NCI-H1048 (cell line): ENCODE data around the gene TARS2.

Experiments used
- DNase-seq: peaks from one replicate; lab custom pipeline; 2025; lab: John Stamatoyannopoulos, UW

Gene TARS2

DNA sequence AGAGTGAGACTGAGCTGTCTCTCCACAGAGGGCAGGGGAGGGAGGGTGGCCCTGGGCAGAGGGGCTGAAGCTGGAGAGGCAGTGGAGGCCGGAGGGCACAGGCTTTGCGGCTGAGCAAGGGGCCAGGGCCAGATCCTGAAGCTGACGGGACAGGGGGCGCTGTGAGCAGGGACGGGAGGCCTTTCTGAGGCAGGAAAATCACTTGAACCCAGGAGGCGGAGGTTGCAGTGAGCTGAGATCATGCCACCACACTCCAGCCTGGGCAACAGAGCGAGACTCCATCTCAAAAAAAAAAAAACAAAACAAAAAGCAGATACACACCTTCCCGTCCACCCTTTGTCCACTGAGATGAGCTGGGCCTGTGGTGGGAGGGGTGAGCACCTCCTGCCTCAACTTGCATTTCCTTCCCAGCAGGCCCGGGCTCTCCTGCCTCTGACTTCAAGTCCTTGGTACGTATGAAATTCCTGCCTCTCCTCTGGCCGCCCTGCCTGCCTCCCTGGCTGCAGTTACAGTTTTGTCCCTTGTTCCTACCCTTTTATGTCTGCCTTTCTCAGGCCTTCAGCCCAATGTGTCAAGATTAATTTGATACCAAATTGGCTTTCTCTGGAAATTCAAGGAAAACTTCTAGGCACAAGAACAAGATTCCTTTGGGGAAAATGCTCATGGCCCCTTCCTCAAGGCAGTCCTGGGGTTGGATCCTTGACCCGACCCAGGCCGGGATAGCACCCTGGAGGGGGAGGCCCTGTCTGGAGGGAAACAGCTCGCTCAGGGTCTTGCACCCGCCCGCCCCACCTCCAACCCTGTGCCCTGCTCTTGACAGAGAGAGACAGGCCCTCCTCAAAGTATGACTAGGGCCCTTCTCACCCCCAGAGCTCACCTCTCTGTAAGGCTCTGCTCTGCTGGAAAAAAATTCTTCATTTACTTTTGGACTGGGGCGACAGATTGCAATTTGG, 50.8 kb downstream of the TARS2 start:
- DNase-seq = no peak

DNA sequence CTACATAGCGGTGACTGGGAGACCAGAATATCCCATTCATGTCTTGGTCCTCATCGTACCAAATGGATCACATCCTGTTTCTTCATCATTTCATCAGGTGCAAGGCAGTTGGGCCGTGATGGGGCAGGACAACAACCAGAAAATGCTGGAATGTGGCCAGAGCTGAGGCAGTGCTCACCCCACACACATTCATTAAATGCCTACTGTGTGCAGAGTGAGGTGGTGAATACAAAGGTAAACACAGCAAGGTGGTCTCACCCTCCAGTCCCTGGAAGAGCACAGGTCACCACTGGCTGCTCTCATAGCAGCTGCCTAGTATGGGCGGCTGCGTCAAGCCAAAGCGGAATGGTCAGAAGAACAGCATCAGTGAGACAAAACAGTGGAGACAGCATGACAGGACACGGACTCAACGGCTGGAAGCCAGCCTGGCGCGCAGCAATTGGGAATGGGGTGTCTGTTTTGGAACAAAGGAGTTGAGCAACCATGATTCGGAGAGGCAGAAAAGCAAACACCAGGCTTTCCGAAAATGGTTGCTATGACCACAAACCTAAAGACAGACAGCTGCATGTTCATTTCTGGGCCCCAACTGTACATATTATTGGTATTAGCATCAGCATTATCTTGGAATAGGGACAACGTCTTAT, 56.4 kb downstream of the TARS2 start:
- no peak for DNase-seq

DNA sequence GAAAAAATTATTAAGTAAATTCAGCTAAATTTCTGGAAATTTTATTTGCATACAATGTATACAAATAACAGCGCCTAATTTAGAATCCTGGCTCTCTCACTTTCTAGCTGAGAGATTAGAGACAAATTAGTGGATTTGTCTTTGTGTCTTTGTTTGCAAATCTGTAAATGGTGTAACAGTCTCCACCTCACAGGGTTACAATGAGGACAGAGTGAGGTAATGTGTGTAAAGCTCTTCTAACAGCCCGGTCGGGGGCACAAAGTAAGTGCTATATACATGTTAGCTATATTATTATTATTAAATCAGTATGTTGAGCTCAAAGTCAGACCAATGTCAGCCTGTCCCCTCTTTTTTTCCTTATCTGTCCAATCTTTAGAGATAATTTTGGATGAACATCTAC, 57.0 kb downstream of the TARS2 start:
- DNase-seq = no peak

DNA sequence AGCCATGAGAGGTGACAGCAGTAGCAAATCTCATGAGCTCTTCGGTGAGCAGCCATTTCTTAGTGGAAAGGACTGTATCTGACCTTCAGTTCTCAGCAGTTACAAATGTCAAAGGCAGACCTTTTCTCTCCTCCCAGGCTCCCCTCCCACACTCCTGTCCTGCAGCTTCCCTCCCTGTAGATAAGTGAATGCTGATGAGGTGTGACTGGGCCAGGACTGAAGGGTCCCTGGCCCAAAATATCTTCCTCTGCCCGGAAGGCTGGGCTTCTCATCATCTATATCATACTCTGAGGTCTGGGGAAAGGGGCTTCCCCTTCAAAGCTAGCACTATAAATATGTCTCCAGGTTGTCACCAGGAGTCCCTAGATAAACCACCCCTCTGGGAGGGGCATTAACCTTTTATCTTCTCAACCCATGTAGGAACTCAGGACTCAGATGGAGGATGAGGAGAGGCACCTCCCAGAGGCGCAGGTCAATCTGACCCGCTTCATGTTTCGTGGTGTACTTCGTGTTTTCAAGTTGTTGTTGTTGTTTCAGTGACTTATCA, 58.3 kb downstream of the TARS2 start:
- no peak for DNase-seq

DNA sequence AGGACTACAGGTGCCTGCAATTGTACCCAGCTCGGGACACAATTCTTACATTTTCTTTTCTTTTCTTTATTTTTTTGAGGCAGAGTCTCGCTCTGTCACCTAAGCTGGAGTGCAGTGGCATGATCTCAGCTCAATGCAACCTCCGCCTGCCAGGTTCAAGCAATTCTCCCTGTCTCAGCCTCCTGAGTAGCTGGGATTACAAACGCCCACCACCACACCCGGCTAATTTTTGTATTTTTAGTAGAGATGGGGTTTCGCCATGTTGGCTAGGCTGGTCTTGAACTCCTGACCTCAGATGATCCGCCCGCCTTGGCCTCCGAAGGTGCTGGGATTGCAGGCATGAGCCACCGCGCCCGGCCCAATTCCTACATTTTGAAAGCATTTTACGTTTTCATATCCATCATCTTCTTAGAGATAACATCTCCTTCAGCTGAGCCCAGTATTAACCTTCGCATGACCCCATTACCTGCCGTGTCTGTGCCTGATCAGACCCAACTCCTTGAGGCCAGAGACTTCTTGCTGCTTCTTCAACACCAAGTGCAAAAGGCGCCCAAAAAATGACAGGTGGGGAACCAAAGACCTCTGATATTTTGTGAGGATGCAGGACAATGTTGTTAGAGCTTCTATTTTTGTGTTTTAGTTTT, 59.2 kb downstream of the TARS2 start:
- DNase-seq = no peak

DNA sequence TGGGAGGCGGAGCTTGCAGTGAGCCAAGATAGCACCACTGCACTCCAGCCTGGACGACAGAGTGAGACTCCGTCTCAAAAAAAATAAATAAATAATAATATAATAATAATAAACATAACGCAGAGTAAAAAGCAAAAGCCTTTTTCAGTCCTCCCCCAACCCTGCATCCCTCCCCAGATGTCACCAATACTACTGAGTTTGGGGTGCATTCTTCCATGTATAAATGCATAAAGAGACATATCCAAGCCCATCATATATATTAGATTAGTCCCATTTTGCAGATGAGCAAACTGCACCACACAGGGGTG, 61.1 kb downstream of the TARS2 start:
- no peak for DNase-seq

DNA sequence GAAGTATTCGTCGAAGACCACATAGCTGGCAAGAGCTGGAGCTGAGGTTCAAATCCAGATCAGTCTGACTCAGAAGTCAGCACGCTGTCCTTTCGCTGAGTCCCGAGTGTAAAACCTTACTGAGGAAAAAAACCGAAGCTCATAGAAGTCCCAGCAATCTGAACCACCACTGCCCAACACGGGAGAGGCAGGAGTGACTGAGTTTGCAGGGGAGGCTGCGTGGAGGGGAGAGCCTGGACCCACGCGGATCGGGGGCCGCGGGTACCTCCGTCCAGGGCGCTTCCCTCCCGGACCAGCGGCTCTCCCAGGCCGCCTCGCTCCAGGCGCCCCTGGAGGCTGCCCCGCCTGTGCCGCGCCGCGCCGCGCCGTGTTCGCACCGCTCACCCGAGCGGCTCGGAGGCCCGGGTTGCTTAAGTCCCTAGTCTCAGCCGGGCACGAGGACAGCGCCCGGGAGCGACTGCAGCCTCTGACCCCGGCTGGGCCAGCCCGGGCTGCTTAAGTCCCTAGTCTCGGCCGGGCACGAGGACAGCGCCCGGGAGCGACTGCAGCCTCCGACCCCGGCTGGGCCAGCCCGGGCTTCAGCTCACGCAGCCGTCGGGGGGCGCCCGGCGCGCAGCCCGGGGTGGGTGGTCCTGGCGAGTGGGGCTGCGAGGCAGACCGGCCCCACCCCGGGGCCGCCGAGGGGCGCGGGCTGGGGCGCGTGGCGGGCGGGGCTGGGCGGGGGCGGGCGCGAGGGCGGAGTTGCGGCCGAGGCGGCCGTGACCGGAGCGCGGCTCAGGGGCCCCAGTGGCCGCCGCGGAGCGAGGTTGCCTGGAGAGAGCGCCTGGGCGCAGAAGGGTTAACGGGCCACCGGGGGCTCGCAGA, 61.6 kb downstream of the TARS2 start, which contains the start of gene ADAMTSL4:
TSS of gene ADAMTSL4 (plus strand) at position 777 of the 864 bp plus-strand sequence. CDS start 2,881 bp downstream, outside the sequence.
- no peak for DNase-seq

DNA sequence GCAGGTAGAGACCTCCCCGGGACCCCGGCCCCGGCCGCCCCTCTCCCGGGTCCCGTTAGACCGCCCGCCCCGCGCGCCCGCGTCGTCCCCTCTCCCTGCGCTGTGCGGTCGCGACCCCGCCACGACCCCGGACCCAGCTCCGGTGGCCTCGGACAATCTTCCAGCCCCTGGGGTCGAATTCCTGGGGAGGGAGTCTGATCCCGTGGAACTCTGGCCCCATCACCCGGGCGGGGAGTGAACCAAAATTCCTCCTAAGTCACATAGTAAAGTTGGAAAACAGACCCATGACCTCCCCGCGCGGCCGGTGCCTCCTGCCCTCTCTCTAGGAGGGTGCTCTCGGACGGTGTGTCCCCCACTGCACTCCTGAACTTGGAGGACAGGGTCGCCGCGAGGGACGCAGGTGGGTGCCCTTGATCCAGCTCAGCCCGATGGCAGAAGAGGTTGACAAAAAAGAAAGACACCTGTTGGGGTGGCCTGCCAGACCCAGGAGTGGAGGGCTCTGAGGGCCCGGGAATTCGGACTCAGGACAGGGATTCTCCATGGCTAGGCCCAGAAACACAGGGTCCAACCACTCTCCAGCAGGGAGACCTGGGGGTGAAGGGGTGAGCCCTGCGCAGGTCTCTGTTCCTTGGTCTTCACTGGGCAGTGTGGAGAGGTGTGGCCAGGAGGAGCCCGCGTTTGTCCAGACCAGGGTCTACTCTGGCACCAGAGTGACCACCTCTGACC, 62.4 kb downstream of the TARS2 start:
- DNase-seq = no peak

DNA sequence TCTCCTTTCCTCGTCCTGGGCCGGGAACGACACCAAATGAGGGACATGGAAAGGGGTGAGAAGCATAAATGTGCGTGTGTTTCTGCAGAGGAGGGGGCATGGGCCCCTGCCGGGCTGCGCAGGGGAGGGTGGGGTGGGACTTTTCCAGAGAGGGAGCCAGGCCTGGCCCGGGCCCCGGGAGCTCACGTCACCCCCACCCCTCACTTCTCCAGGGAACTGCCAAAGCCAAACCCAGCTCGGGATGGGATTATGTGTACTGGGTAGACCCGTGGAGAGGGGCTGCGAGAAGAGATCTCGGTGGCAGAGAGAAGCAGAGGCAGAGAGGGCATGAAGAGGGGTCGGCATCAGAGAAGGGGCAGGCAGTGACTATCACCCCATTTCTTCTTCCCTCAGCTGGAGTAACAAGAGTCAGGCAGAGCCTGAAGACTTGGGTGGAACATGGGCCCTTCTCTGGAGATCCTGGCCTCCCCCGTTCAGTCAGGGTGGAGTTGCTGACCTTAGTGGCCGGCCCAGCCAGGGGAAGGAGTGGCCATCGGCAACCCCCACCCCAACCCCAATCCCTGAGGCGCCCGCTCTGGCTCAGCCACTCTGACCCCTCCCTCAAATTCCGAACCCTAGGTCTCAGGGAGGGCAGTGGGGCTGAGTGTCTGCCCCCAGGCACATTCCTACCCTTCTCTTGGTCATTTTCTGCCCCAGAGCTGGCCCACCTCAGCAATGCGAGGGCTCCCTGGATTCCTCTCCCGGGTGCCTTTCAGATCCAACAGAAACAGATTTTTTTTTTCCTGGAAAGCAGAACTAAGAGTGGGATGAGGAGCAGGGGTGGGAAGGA, 63.2 kb downstream of the TARS2 start:
- no peak for DNase-seq

DNA sequence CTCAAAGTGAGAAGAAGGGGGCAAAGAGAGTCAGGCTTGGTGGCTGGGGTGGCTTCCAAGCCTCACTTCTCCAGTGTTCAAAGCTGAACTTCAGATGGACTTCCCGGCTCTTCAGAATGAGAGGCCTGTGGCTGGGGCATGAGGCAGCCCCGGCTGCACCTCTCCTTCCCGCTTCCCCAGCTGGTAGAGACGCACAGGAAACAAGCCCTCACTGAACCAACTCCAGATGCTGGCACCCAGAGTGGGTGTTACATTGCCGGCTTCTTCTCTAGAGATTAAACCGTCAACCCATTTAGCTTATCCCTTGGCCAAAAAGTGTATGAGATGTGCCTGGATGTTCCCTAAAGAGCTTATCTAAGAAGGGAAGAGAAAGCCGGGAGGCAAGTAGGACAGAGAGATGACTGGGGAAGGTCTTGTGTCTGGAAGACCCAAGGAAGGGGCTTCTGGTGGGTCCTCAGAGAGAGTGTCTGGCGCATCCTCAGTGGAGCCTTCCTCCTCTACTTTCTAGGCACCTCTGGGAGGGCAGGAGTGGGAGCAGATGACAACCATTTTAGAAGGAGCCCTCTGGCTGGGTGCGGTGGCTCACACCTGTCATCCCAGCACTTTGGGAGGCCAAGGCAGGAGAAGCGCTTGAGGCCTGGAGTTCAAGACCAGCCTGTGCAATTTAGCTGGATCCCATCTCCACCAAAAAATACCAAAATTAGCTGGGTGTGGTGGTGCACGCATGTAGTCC, 64.0 kb downstream of the TARS2 start:
- DNase-seq = no peak

DNA sequence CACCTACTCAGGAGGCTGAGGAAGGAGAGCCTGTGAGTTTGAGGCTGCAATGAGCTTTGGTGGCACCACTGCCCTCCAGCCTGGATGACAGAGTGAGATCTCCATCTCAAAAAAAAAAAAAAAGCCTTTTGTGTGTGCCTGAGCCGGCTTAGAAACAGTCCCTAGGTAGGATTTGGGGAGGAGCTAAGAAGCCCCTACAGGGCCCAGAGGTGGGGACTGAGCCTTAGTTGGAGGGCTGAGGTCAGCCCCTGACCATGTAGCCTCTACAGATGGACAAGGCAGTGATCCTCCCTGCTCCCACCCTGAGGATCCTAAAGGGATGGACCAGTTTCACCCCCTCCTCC, 64.5 kb downstream of the TARS2 start:
- no peak for DNase-seq

DNA sequence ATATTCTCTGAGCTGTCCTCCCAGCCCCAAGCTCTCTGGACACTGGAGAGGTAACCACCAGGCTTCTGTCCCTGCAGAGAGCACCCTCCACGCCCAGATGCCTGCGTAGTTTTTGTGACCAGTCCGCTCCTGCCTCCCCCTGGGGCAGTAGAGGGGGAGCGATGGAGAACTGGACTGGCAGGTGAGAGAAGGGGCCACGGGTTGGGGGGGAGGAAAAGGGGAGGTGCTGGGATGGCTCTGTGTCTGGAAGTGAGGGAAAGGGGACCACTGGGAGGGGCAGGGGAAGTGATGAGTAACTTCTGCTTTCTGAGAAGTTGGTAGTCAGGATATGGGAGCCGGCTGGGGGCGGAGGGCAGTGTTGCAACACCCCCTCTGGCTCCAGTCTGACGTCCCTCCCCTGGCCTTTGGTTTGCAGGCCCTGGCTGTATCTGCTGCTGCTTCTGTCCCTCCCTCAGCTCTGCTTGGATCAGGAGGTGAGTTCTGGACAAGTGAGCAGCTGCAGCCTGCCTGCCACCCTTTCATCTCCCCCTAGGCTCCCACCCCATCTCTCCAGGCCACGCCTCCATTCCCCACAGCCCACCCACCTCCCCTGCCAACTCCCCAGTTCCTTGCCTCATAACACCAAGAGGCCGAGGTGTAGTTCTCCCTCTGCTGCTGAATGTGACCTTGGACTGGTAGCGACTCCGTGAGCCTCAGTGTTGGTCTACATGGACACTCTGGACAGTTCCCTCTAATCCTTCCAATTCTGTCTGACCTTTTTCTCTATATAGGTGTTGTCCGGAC, 65.1 kb downstream of the TARS2 start:
- DNase-seq = no peak

DNA sequence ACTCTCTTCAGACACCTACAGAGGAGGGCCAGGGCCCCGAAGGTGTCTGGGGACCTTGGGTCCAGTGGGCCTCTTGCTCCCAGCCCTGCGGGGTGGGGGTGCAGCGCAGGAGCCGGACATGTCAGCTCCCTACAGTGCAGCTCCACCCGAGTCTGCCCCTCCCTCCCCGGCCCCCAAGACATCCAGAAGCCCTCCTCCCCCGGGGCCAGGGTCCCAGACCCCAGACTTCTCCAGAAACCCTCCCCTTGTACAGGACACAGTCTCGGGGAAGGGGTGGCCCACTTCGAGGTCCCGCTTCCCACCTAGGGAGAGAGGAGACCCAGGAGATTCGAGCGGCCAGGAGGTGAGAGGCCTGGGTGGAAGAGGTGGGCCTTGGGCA, 65.7 kb downstream of the TARS2 start:
- DNase-seq = no peak

DNA sequence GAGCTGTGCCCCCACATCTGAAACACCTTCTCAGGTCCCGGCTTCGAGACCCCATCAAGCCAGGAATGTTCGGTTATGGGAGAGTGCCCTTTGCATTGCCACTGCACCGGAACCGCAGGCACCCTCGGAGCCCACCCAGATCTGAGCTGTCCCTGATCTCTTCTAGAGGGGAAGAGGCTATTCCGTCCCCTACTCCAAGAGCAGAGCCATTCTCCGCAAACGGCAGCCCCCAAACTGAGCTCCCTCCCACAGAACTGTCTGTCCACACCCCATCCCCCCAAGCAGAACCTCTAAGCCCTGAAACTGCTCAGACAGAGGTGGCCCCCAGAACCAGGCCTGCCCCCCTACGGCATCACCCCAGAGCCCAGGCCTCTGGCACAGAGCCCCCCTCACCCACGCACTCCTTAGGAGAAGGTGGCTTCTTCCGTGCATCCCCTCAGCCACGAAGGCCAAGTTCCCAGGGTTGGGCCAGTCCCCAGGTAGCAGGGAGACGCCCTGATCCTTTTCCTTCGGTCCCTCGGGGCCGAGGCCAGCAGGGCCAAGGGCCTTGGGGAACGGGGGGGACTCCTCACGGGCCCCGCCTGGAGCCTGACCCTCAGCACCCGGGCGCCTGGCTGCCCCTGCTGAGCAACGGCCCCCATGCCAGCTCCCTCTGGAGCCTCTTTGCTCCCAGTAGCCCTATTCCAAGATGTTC, 66.3 kb downstream of the TARS2 start:
- no peak for DNase-seq

DNA sequence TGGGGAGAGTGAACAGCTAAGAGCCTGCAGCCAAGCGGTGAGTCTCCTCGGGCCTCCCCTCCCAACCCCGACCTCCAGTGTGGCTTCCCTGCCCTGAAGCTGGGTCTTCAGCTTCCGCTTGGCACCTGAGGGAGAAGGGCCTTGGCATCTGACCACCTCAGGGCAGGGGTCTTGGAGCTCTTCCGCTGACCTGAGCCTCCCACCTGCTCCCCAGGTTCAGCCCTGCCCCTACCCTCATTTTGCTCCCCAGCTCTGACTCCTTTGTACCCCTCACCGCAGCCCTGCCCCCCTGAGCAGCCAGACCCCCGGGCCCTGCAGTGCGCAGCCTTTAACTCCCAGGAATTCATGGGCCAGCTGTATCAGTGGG, 66.8 kb downstream of the TARS2 start:
- DNase-seq = no peak

DNA sequence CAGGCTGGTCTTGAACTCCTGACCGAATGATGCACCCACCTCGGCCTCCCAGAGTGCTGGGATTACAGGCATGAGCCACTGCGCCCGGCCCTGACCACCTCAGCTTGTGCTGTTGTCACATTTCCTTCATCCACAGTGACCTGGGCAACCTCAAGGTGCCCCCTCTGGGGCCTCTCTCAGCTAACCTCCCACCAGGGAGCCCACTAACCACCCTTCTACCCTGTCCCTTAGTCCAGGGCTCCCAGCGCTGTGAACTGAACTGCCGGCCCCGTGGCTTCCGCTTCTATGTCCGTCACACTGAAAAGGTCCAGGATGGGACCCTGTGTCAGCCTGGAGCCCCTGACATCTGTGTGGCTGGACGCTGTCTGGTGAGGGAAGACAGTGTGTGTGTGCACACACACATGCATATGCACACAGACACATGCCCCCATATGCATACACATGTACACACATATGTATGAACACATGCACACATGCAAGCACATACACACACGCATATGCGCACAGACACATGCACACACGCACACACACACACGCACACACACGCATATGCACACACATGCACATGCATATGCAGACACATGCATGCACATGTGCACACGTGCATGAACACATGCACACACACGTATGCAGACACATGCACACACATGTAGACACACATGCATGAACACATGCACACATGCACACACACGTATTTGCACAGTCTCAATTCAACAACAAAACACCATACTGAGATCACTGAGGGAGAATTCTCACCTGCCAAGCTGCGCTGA, 68.2 kb downstream of the TARS2 start:
- DNase-seq = no peak
